ENCODE measurements around the gene HES5.
"Not testable (repeated sequence)": the region's sequence is repeated elsewhere in the genome, so short reads cannot be mapped to it uniquely, and the experiment has no call there.

GRCh38 chr1:2553076-2553475 is 23.0 kb upstream of the HES5 start:
- not testable (repeated sequence) for TF ChIP-seq CTCF (IDR thresholded peaks at IDR 0.05; ENCODE audit: low read depth, low read length); MAX (IDR thresholded peaks at IDR 0.05; ENCODE audit: low read depth, low read length); POLR2A (IDR thresholded peaks at IDR 0.05; ENCODE audit: extremely low read depth, insufficient read length); MYC (IDR thresholded peaks at IDR 0.05; ENCODE audit: low read depth, low read length)
